OCI-LY7 (cell line): ENCODE results near the gene PER3. TPM values are rescaled to one million over a fixed set of nuclear protein-coding genes. Genes with fewer than 3 reads are reported as not detected.

ENCODE experiments used
- BruUV-seq: library from RNA; stranded (reverse); fragments of 400-500 nt; replicated peaks from 2 replicates; lab custom pipeline; 2021; lab: Mats Ljungman, UMichigan
- CTCF ChIA-PET: fragments of 300-600 bp; sonication (Branson Sonifier 250); formaldehyde crosslinking; loops from one replicate; lab custom pipeline; 2022; ENCODE audit warnings: antibody characterized with exemption; ENCODE audit not compliant: unreplicated experiment; lab: Charles Lee
- POLR2A ChIA-PET: fragments of 300-600 bp; sonication (Branson Sonifier 250); formaldehyde crosslinking; loops from one replicate; lab custom pipeline; 2022; ENCODE audit warnings: antibody characterized with exemption; lab: Charles Lee
- DNase-seq: peaks from one replicate; pipeline ENCODE4 v3.0.0-alpha.2; 2015; ENCODE audit warnings: low spot score
- H2AFZ ChIP-seq: fragments of 200-600 bp; sonication (generic), shearing (Covaris generic); 2 replicates; pipeline ENCODE4 v1.6.1; 2014; ENCODE audit warnings: mild to moderate bottlenecking, antibody characterized with exemption, low read length, moderate library complexity
- H3K27ac ChIP-seq: fragments of 200-600 bp; sonication (generic); 2 replicates; pipeline ENCODE4 v1.5.1; 2014; ENCODE audit warnings: mixed run types, low read depth, mild to moderate bottlenecking, moderate library complexity, low read length, inconsistent platforms; ENCODE audit not compliant: poor library complexity, severe bottlenecking
- H3K36me3 ChIP-seq: fragments of 200-600 bp; sonication (generic); 2 replicates; pipeline ENCODE4 v1.6.1; 2014; ENCODE audit warnings: mild to moderate bottlenecking, antibody characterized with exemption, low read length, moderate library complexity, mixed read lengths; ENCODE audit not compliant: insufficient read depth
- H3K4me1 ChIP-seq: fragments of 200-600 bp; sonication (generic); 2 replicates; pipeline ENCODE4 v1.5.1; 2014; ENCODE audit warnings: mild to moderate bottlenecking, low read length; ENCODE audit not compliant: insufficient read depth, poor library complexity, severe bottlenecking
- H3K4me2 ChIP-seq: fragments of 200-600 bp; sonication (generic); 2 replicates; pipeline ENCODE4 v1.6.1; 2014; ENCODE audit warnings: mild to moderate bottlenecking, low read length
- H3K4me3 ChIP-seq: fragments of 200-600 bp; sonication (generic); 2 replicates; pipeline ENCODE4 v1.5.1; 2014; ENCODE audit warnings: mild to moderate bottlenecking, low read depth, low read length; ENCODE audit not compliant: poor library complexity, severe bottlenecking
- H3K79me2 ChIP-seq: fragments of 200-600 bp; sonication (generic); 2 replicates; pipeline ENCODE4 v1.6.1; 2016; ENCODE audit warnings: low read depth, mild to moderate bottlenecking, low read length, moderate library complexity, mixed read lengths; ENCODE audit not compliant: insufficient read depth
- H3K9me2 ChIP-seq: fragments of 200-600 bp; sonication (generic); 2 replicates; pipeline ENCODE4 v1.6.1; 2016; ENCODE audit warnings: mild to moderate bottlenecking, low read length, mixed read lengths; ENCODE audit not compliant: insufficient read depth
- H3K9me3 ChIP-seq: fragments of 200-600 bp; sonication (generic); 2 replicates; pipeline ENCODE4 v1.6.1; 2014; ENCODE audit warnings: mild to moderate bottlenecking, mixed run types, low read length, mixed read lengths
- H4K20me1 ChIP-seq: fragments of 200-600 bp; sonication (generic); 2 replicates; pipeline ENCODE4 v1.6.1; 2014; ENCODE audit warnings: mild to moderate bottlenecking, antibody characterized with exemption, low read length, moderate library complexity, mixed read lengths; ENCODE audit not compliant: insufficient read depth
- CTCF ChIP-seq: fragments of 200-600 bp; sonication (generic); conservative IDR thresholded peaks from 2 replicates; pipeline ENCODE4 v1.5.1; 2014; ENCODE audit warnings: mild to moderate bottlenecking, antibody characterized with exemption, low read length, moderate library complexity, mixed read lengths
- EZH2phosphoT487 ChIP-seq: fragments of 200-600 bp; sonication (generic); IDR thresholded peaks from 2 replicates; pipeline ENCODE4 v1.6.1; 2018; ENCODE audit warnings: low read depth, borderline replicate concordance, mild to moderate bottlenecking, mixed run types, antibody characterized with exemption, low read length, moderate library complexity, mixed read lengths
- intact Hi-C: fragments of 100-400 bp; cut with micrococcal nuclease; formaldehyde crosslinking; loops from one replicate; pipeline ENCODE4 v1.10.0; 2022; ENCODE audit not compliant: unreplicated experiment
- total RNA-seq, 2 experiments: library from RNA; depleted of rRNA in 1 of 2; stranded (reverse); fragments of >200 nt in 1 of 2; shearing (Covaris generic) in 1 of 2; gene quantifications; 2 replicates each; pipeline ENCODE4 v1.2.3, GENCODE V29; 2014 to 2022

Gene PER3
- total RNA-seq, 2 experiments from 2014 or later, result 9.0 to 13.1 TPM

- Histone ChIP-seq H3K4me3 (no peak overlapping the region), H3K27ac (no peak overlapping the region), H2AFZ (no peak overlapping the region), H3K9me2 (no peaks in the 10 kb centered on the region), H3K4me2 (no peak overlapping the region), H3K4me1 (peaks cover under 1% of the 10 kb centered on the region), H4K20me1 (no peaks in the 10 kb centered on the region), H3K79me2 (peaks cover 4% of the 10 kb centered on the region; the same call in 1 of the 2 replicates), H3K36me3 (peaks cover 63% of the 10 kb centered on the region), H3K9me3 (no peaks in the 10 kb centered on the region)
- intact Hi-C loops, result no loop called here
- TF ChIP-seq EZH2phosphoT487, result no peak
- no peak for TF ChIP-seq CTCF
- no peak for DNase-seq
- no TSS peak for BruUV-seq
- ChIA-PET CTCF (no interaction called here), POLR2A (no interaction called here)
These were observed 6.5 kb upstream of the PER3 start for GRCh38 chr1:7777591-7777990.

DNA sequence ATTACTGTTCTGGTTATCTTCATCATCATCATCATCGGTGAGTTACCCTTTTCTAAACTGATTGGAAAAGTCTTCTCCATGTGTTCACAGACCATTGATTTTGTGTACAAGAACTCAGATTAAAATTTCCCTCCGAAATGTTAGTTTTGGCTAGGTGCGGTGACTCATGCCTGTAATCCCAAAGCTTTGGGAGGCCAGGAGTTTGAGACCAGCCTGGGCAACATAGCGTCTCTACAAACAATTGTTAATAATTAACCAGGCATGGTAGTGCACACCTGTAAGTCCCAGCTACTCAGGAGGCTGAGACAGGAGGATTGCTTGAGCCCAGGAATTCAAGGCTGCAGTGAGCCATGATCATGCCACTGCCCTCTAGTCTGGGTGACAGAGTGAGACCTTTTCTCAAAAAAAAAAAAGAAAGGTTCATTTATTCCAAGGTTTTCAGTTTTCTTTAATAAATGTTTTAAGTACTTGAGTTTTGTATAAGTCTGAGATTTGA, 5.9 kb upstream of the PER3 start:
- POLR2A ChIA-PET, result no interaction called here
- TF ChIP-seq EZH2phosphoT487, result no peak
- TF ChIP-seq CTCF, result no peak

DNA sequence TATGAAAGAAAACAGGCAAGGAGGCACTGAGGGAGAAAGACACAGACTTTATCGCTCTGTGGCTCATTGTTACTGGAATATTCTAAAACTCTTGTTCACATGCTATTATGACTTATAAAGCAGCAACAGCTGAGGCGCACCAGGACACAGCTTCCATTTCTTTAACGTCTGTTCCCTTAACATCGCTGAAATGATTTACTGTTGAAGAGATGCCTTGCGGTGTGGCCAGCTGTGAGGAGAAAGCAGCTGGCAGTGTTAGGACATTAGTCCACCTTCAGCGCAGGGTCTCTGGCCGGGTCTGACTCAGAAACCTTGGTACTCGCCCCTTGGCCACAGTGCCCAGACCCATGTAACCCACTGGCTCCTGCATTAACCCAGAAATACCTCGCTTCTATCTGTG, 3.1 kb upstream of the PER3 start:
- Histone ChIP-seq H3K4me3 (no peak overlapping the region), H3K4me1 (peaks cover 8% of the 10 kb centered on the region), H3K4me2 (no peak overlapping the region), H3K9me2 (no peaks in the 10 kb centered on the region), H3K79me2 (no peaks in the 10 kb centered on the region), H4K20me1 (no peaks in the 10 kb centered on the region), H3K27ac (no peak overlapping the region), H2AFZ (no peak overlapping the region), H3K9me3 (no peaks in the 10 kb centered on the region), H3K36me3 (peaks cover 42% of the 10 kb centered on the region)
- no TSS peak for BruUV-seq
- no peak for DNase-seq
- ChIA-PET CTCF (no interaction called here), POLR2A (interaction anchor here (1.9 kb wide), 1 partner anchor 10 kb away, joined by 4 read pairs; the partner anchor contains the start of gene VAMP3)
- no peak for TF ChIP-seq CTCF
- TF ChIP-seq EZH2phosphoT487, result no peak
- intact Hi-C loops, result no loop called here

More for the DNA sequence above, 5.9 kb upstream of the PER3 start:
- H3K27ac ChIP-seq, result no peak overlapping the region
- no TSS peak for BruUV-seq
- intact Hi-C loops, result no loop called here
- peaks cover 4% of the 10 kb centered on the region; the same call in 1 of the 2 replicates for H3K79me2 ChIP-seq
- no peaks in the 10 kb centered on the region for H3K9me2 ChIP-seq
- peaks cover 6% of the 10 kb centered on the region for H3K4me1 ChIP-seq
- DNase-seq, result no peak
- no peak overlapping the region for H3K4me3 ChIP-seq
- H3K36me3 ChIP-seq, result peaks cover 59% of the 10 kb centered on the region
- H3K9me3 ChIP-seq, result no peaks in the 10 kb centered on the region
- no peak overlapping the region for H2AFZ ChIP-seq
- no peak overlapping the region for H3K4me2 ChIP-seq
- no peaks in the 10 kb centered on the region for H4K20me1 ChIP-seq
- CTCF ChIA-PET, result no interaction called here
